RWPE1 (cell line): ENCODE measurements around the gene ELMOD1.
A peak's percentile ranks its signal among the peaks of the same experiment; 100 is the strongest.

Experiments used
- CTCF ChIA-PET: fragments of 350-600 bp; sonication (Branson Sonifier 250); formaldehyde crosslinking; extraction: SDS; loops from one replicate; lab custom pipeline; 2021; lab: Yijun Ruan, JAX
- POLR2A ChIA-PET: fragments of 400-600 bp; formaldehyde crosslinking; extraction: SDS; loops from one replicate; lab custom pipeline; 2020; ENCODE audit warnings: antibody characterized with exemption; ENCODE audit not compliant: low non-redundant PET; lab: Yijun Ruan, JAX
- DNase-seq: peaks from one replicate; pipeline ENCODE4 v3.0.0; 2012; ENCODE audit warnings: low spot score
- H3K27ac ChIP-seq: fragments of 450-650 bp; 2 replicates; pipeline ENCODE4 v1.5.1; 2017
- TF ChIP-seq, protein P1 (sequence below): fragments of 450-650 bp; conservative IDR thresholded peaks from 2 replicates; pipeline ENCODE4 v1.5.1; 2017; ENCODE audit warnings: low read depth, mild to moderate bottlenecking

Gene ELMOD1

DNA sequence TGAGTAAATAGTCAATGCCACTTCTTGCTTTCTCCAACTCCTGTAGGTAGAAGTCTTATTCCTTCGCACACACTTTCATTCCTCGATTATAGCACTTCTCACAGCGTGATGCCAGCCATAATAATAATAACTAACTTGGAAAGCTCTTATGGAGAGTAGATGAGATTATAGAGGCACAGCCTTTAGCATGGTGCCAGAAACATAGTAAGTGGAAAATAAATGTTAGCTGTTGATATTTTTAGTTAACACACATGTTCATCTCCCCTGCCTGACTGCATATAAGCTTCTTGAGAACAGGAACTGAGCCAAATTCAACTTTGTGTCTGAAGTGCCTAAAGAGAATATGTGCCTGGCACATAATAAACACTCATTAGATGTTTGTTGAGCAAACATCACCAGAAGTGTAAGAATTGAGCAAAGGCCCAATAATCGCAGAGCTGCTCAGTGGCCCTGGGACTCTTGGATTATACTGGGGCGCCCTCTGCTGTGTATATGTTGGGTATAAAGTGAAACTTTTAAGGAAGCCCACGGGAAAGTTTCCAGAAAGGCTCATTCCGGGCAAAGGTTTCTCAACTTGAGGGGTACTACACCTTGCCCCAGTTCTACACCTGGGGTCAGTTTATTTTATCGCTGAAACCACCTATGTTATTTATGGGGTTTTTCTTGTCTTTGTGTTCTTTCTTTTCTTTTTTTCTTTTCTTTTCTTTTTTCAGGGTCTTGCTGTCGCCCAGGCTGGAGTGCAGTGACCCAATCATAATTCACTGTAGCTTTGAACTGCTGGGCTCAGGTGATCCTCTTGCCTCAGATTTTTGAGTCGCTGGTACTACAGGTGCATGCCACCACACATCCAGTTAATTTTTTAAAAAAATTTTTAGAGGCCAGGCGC, 98.6 kb downstream of the ELMOD1 start:
- TF ChIP-seq, protein P1, sequence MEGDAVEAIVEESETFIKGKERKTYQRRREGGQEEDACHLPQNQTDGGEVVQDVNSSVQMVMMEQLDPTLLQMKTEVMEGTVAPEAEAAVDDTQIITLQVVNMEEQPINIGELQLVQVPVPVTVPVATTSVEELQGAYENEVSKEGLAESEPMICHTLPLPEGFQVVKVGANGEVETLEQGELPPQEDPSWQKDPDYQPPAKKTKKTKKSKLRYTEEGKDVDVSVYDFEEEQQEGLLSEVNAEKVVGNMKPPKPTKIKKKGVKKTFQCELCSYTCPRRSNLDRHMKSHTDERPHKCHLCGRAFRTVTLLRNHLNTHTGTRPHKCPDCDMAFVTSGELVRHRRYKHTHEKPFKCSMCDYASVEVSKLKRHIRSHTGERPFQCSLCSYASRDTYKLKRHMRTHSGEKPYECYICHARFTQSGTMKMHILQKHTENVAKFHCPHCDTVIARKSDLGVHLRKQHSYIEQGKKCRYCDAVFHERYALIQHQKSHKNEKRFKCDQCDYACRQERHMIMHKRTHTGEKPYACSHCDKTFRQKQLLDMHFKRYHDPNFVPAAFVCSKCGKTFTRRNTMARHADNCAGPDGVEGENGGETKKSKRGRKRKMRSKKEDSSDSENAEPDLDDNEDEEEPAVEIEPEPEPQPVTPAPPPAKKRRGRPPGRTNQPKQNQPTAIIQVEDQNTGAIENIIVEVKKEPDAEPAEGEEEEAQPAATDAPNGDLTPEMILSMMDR = peak; percentile 69
- peak; percentile 64 for DNase-seq
- ChIA-PET CTCF (interaction anchor here (0.5 to 2.6 kb wide), 17 partner anchors 9 to 144 kb away, joined by 3 to 19 read pairs (median 4); no protein-coding TSS in a partner anchor), POLR2A (no interaction called here)
- no peak overlapping the region for H3K27ac ChIP-seq

- H3K27ac ChIP-seq = no peak overlapping the region
- ChIA-PET CTCF (interaction anchor here (0.7 to 1.0 kb wide), 2 partner anchors 80 to 291 kb away, joined by 3 to 4 read pairs; no protein-coding TSS in a partner anchor), POLR2A (no interaction called here)
- TF ChIP-seq, protein P1 = no peak
- no peak for DNase-seq
Measured at GRCh38 chr11:107691000-107691750, 100.2 kb downstream of the ELMOD1 start.

DNA sequence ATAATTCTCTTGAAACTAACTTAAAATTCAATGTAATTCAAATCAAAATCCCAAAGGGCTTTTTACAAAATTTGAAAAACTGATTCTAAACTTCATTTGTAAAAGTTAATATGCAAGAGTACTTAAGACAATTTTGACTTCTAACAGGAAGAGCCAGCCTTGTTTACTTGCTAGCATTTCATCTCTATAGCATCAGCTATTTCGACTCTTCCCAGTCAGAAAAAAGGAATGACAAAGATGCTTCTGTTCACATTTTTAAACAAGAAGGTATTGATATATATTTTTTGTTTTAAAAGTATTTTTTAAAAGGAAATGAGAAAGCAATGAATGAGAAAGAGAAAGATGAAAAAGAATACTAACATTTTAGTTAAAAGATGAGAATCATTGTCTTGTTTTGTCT, 104.5 kb downstream of the ELMOD1 start:
- no peak for DNase-seq
- H3K27ac ChIP-seq = no peak overlapping the region
- ChIA-PET POLR2A (no interaction called here), CTCF (interaction anchor here (0.7 kb wide), 1 partner anchor 1013 kb away, joined by 4 read pairs; no protein-coding TSS in a partner anchor)
- TF ChIP-seq, protein P1 = no peak

DNA sequence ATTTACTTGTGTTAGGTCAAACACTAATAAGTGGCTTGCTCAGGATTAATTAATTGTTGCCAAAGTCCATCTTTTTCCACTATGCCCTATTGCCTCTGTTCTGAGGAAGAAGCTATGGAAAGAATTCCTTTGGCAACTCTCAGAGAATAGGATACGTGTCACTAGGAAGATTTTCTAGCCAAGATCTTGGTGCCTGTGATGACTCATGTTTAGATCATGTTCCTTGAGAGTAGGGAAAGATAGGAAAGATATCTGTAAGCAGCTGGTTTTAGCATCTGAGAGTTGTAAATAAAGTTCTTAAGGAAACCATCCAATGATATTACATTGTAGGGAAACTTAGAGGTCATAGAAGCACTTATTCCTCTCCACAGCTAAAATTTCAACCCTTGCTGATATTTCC, 105.2 kb downstream of the ELMOD1 start:
- H3K27ac ChIP-seq = no peak overlapping the region
- ChIA-PET CTCF (interaction anchor here (0.7 kb wide), 2 partner anchors 121 to 1013 kb away, joined by 3 to 4 read pairs; no protein-coding TSS in a partner anchor), POLR2A (no interaction called here)
- peak; percentile 77 for DNase-seq
- TF ChIP-seq, protein P1 = no peak

DNA sequence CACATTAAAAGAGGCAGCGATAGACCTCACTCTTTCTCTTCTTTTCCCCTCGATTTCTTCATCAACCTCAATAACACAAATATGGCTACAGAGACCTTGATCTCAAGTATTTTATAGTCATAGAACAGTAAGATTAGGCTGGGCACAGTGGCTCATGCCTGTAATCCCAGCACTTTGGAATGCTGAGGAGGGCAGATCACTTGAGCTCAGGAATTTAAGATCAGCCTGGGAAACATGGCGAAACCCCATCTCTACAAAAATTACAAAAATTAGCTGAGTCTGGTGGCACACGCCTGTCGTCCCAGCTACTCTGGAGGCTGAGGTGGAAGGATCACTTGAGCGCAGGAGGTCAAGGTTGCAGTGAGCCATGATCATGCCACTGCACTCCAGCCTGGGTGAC, 106.3 kb downstream of the ELMOD1 start:
- CTCF ChIA-PET = interaction anchor here (0.6 kb wide), 1 partner anchor 19 kb away, joined by 4 read pairs; no protein-coding TSS in a partner anchor

More for the DNA sequence above, 106.3 kb downstream of the ELMOD1 start:
- H3K27ac ChIP-seq = no peak overlapping the region
- POLR2A ChIA-PET = no interaction called here
- no peak for DNase-seq
- TF ChIP-seq, protein P1 = no peak
